Myocyte (in vitro differentiated cells): ENCODE measurements around the gene MORC1. TPM values are rescaled to one million over a fixed set of nuclear protein-coding genes. Genes with fewer than 3 reads are reported as not detected.
"Not testable (repeated sequence)": the region's sequence is repeated elsewhere in the genome, so short reads cannot be mapped to it uniquely, and the experiment has no call there.

ENCODE experiments used
- DNase-seq: peaks from one replicate; pipeline ENCODE4 v3.0.0-alpha.2; 2012; ENCODE audit warnings: low read depth
- polyA plus RNA-seq: library from polyadenylated mRNA; unstranded; fragments of >200 nt; gene quantifications from one replicate; pipeline ENCODE4 v1.2.1, GENCODE V29; 2012; ENCODE audit warnings: missing spikeins
- total RNA-seq: library from RNA; depleted of rRNA; stranded (reverse); fragments of >200 nt; gene quantifications from 2 replicates; pipeline ENCODE4 v1.2.3, GENCODE V29; 2014

MORC1 gene
- not detected in 2 replicates for total RNA-seq
- polyA plus RNA-seq: not detected

GRCh38 chr3:109117939-109118338 is at the start of gene MORC1:
Gene MORC1 (minus strand): TSS chr3:109118134. CDS start chr3:109118059, 75 bp downstream.
- DNase-seq: no peak

GRCh38 chr3:109165905-109166304 is 48.0 kb upstream of the MORC1 start:
- no peak for DNase-seq

- DNase-seq: no peak
Measured at GRCh38 chr3:109161487-109162123, 43.7 kb upstream of the MORC1 start.

- DNase-seq: no peak
Measured at GRCh38 chr3:109155828-109156227, 37.9 kb upstream of the MORC1 start.

- DNase-seq: no peak
Measured at GRCh38 chr3:109154979-109155378, 37.0 kb upstream of the MORC1 start.

GRCh38 chr3:109152320-109152719 is 34.4 kb upstream of the MORC1 start:
- no peak for DNase-seq

GRCh38 chr3:109149078-109149477 is 31.1 kb upstream of the MORC1 start:
- no peak for DNase-seq

- no peak for DNase-seq
Measured at GRCh38 chr3:109143646-109144045, 25.7 kb upstream of the MORC1 start.

GRCh38 chr3:109140318-109140717 is 22.4 kb upstream of the MORC1 start:
- no peak for DNase-seq

GRCh38 chr3:109137761-109138160 is 19.8 kb upstream of the MORC1 start:
- DNase-seq: no peak

GRCh38 chr3:109136523-109136922 is 18.6 kb upstream of the MORC1 start, which contains the start of gene C3orf85:
Gene C3orf85 (plus strand): TSS chr3:109136719. CDS start chr3:109136848, 129 bp downstream.
- no peak for DNase-seq

GRCh38 chr3:109133474-109133816 is 15.5 kb upstream of the MORC1 start:
- DNase-seq: not testable (repeated sequence)

- DNase-seq: no peak
Measured at GRCh38 chr3:109132801-109133473, 15.0 kb upstream of the MORC1 start.

- DNase-seq: no peak
Measured at GRCh38 chr3:109131276-109131675, 13.3 kb upstream of the MORC1 start.

- no peak for DNase-seq
Measured at GRCh38 chr3:109127553-109127952, 9.6 kb upstream of the MORC1 start.

GRCh38 chr3:109125902-109126301 is 8.0 kb upstream of the MORC1 start:
- no peak for DNase-seq

- no peak for DNase-seq
Measured at GRCh38 chr3:109122690-109123089, 4.8 kb upstream of the MORC1 start.

GRCh38 chr3:109118584-109118983 is 650 bp upstream of the MORC1 start:
- DNase-seq: no peak

- no peak for DNase-seq
Measured at GRCh38 chr3:109116031-109116430, 1.9 kb downstream of the MORC1 start.

GRCh38 chr3:109115451-109115850 is 2.5 kb downstream of the MORC1 start:
- no peak for DNase-seq

GRCh38 chr3:109114746-109115145 is 3.2 kb downstream of the MORC1 start:
- DNase-seq: no peak

GRCh38 chr3:109112946-109113760 is 4.8 kb downstream of the MORC1 start:
- no peak for DNase-seq
